ENCODE measurements around the gene RDH14.

RDH14 gene

GRCh38 chr2:18505703-18506341 lies 54.6 kb downstream of the RDH14 start:
- Histone ChIP-seq H3K4me2 (peak overlapping the region in 7 of 11 experiments; percentile 4 to 27 (median 16); a peak in 4 of 22 replicates), H3K27me3 (no peaks in the 10 kb centered on the region), H4K20me1 (no peaks in the 10 kb centered on the region), H3K27ac (peak overlapping the region in 1 of 11 experiments; percentile 12; a peak in 2 of 22 replicates), H3K4me1 (peaks cover 0 to 33% (median 22%) of the 10 kb centered on the region in 10 experiments; a peak in 16 of 20 replicates), H3K9me3 (replicated peaks in 1 of 11) (no peaks in the 10 kb centered on the region), H3K9ac (no peak overlapping the region), H3K4me3 (no peak overlapping the region), H3K36me3 (no peaks in the 10 kb centered on the region)
- no peak for TF ChIP-seq Cebpa-rat (IDR thresholded peaks at IDR 0.05)
